Cardiac muscle cell (in vitro differentiated cells and primary cell): ENCODE data around the gene ZNF611. TPM values are rescaled to one million over a fixed set of nuclear protein-coding genes. Genes with fewer than 3 reads are reported as not detected.

Source experiments
- DNase-seq, 2 donors: peaks; one replicate each; pipeline versions ENCODE4 v3.0.0 to v3.0.0-alpha.2; 2010 to 2017; ENCODE audit warnings: low read depth in 1 of 2, low spot score in 1 of 2
- H3K27ac ChIP-seq: fragments of 200-600 bp; sonication (generic); 2 replicates; pipeline ENCODE4 v1.5.1; 2016
- H3K27me3 ChIP-seq: fragments of 200-600 bp; sonication (generic); 2 replicates; pipeline ENCODE4 v1.6.0; 2016; ENCODE audit warnings: control low read depth
- H3K36me3 ChIP-seq: fragments of 200-600 bp; sonication (generic); 2 replicates; pipeline ENCODE4 v1.5.1; 2016; ENCODE audit warnings: control low read depth
- H3K4me1 ChIP-seq: fragments of 200-600 bp; sonication (generic); 2 replicates; pipeline ENCODE4 v1.8.1; 2017; ENCODE audit warnings: low read depth, mild to moderate bottlenecking, mixed run types
- H3K4me3 ChIP-seq: fragments of 200-600 bp; sonication (generic); 2 replicates; pipeline ENCODE4 v1.5.1; 2016; ENCODE audit warnings: mild to moderate bottlenecking
- H3K9me3 ChIP-seq: fragments of 200-600 bp; sonication (generic); 2 replicates; pipeline ENCODE4 v1.5.1; 2017; ENCODE audit warnings: low read depth, mild to moderate bottlenecking, control low read depth
- polyA plus RNA-seq: library from polyadenylated mRNA; unstranded; fragments of >200 nt; fragmentation: Nextera tagmentation; extraction: Ambion mirVana; gene quantifications from 2 replicates; pipeline ENCODE4 v1.2.1, GENCODE V29; 2016
- total RNA-seq: library from RNA; depleted of rRNA; stranded (reverse); fragments of >200 nt; gene quantifications from 2 replicates; pipeline ENCODE4 v1.2.3, GENCODE V29; 2016
- TF ChIP-seq, protein P1 (sequence below): IDR thresholded peaks from 2 replicates; pipeline ENCODE4 v1.5.1; 2012; ENCODE audit warnings: low read depth, mild to moderate bottlenecking, low read length

Gene ZNF611
- total and polyA plus RNA-seq, 2 experiments from 2014 or later = 12.4 to 15.4 TPM

DNA sequence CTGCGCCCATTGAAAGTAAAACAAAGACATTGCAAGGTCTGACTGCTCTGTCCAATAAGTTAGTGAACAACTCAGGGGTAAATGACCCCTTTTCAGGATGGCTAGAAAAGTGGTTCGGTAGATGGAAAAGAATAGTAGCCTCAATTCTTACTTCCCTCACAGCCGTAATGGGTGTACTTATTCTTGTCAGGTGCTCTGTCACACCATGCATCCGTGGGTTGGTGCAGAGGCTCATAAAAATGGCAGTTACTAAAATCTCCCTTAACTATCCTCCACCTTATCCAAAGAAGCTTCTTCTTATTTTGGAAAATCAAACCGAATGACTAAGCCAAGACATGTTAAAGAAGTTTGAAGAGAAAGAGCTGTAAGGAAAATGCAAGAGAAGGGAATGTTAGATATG lies 65.3 kb downstream of the ZNF611 start:
- TF ChIP-seq, protein P1, sequence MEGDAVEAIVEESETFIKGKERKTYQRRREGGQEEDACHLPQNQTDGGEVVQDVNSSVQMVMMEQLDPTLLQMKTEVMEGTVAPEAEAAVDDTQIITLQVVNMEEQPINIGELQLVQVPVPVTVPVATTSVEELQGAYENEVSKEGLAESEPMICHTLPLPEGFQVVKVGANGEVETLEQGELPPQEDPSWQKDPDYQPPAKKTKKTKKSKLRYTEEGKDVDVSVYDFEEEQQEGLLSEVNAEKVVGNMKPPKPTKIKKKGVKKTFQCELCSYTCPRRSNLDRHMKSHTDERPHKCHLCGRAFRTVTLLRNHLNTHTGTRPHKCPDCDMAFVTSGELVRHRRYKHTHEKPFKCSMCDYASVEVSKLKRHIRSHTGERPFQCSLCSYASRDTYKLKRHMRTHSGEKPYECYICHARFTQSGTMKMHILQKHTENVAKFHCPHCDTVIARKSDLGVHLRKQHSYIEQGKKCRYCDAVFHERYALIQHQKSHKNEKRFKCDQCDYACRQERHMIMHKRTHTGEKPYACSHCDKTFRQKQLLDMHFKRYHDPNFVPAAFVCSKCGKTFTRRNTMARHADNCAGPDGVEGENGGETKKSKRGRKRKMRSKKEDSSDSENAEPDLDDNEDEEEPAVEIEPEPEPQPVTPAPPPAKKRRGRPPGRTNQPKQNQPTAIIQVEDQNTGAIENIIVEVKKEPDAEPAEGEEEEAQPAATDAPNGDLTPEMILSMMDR = no peak
- Histone ChIP-seq H3K4me1 (no peaks in the 10 kb centered on the region), H3K27me3 (no peaks in the 10 kb centered on the region), H3K9me3 (no peaks in the 10 kb centered on the region), H3K4me3 (no peak overlapping the region), H3K36me3 (no peaks in the 10 kb centered on the region), H3K27ac (no peak overlapping the region)
- no peak for DNase-seq

DNA sequence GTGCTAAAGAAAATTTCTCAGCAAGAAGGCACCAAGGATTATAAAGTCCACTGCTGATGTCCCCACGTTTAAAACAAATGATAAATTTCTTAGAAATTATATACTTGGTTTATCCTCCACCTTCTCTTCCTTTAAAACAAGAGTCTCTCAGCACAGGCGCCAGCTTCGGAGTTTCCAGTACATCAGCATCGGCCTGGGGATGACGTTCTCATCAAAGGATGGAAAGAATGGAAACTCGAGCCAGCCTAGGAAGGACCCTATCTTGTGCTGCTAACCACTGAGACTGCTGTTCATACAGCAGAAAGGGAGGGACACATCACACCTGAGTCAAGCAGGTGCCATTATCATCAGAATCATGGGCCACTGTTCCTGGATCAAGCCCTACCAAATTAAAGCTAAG lies 66.9 kb downstream of the ZNF611 start:
- TF ChIP-seq, protein P1 = no peak
- Histone ChIP-seq H3K4me1 (no peaks in the 10 kb centered on the region), H3K4me3 (no peak overlapping the region), H3K27me3 (no peaks in the 10 kb centered on the region), H3K9me3 (no peaks in the 10 kb centered on the region), H3K36me3 (no peaks in the 10 kb centered on the region), H3K27ac (no peak overlapping the region)
- DNase-seq = no peak

DNA sequence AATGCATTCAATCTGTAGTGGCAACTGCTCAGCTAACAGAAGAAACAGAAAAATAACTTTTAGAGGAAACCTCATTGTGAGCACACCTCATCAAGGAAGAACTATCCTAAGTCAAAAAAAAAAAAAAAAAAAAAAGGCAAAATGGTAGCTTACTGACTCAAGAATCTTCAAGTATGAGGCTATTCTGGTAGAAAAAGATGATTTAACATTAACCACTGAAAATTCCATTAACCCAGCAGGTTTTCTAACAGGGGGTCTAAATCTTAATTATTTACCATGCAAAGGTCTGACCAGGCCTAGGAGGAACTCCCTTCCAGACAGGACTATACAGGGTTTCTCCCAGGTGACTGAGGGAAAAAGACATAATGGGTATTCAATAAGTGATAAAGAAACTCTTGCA lies 68.3 kb downstream of the ZNF611 start:
- no peak for DNase-seq
- Histone ChIP-seq H3K27me3 (no peaks in the 10 kb centered on the region), H3K27ac (no peak overlapping the region), H3K4me1 (no peaks in the 10 kb centered on the region), H3K36me3 (no peaks in the 10 kb centered on the region), H3K4me3 (no peak overlapping the region), H3K9me3 (no peaks in the 10 kb centered on the region)
- TF ChIP-seq, protein P1 = no peak

DNA sequence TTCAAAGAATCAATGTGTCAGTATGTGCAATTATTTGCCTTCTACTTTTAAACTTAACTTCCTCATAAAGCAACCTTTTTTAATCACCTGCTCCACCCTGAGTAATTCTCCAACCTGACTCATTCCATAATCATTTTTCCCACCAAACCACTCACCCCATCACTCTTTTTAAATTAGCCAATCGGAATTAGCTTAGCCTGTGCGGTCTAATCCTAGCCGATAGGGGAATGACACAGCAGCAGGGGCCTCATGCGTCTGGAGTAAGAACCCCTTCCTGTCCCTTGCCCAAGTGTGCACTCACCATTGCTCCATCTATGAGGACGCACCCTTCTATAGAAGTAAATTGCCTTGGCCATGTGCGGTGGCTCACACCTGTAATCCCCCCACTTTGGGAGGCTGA lies 69.3 kb downstream of the ZNF611 start:
- no peak overlapping the region for H3K4me3 ChIP-seq
- H3K27ac ChIP-seq = no peak overlapping the region
- no peaks in the 10 kb centered on the region for H3K9me3 ChIP-seq
- no peaks in the 10 kb centered on the region for H3K27me3 ChIP-seq
- H3K4me1 ChIP-seq = no peaks in the 10 kb centered on the region
- no peak for DNase-seq
- no peaks in the 10 kb centered on the region for H3K36me3 ChIP-seq
- TF ChIP-seq, protein P1 = no peak

DNA sequence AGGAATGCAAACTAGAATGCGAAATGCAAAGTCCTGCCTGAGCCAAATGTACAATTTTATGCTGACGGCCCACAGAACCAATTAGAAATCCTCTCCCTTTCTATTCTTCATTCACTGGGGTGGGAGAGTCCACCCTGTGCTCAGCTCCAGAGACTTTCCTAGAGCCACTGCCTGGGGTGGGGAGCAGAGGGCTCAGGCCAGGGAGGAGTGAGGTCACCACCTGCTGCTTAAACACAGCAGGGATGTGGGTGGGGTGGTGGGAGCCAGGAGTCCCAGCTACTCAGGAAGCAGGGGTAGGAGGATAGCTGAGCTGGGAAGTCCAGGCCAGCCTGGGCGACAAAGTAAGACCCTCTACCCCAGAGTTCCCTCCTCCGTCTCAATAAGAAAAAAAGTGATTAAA lies 69.8 kb downstream of the ZNF611 start:
- H3K36me3 ChIP-seq = no peaks in the 10 kb centered on the region
- H3K27me3 ChIP-seq = no peaks in the 10 kb centered on the region
- H3K27ac ChIP-seq = peak overlapping the region; percentile 27
- H3K4me1 ChIP-seq = peaks cover 5% of the 10 kb centered on the region
- no peak for DNase-seq
- no peaks in the 10 kb centered on the region for H3K9me3 ChIP-seq
- TF ChIP-seq, protein P1 = no peak
- no peak overlapping the region for H3K4me3 ChIP-seq

DNA sequence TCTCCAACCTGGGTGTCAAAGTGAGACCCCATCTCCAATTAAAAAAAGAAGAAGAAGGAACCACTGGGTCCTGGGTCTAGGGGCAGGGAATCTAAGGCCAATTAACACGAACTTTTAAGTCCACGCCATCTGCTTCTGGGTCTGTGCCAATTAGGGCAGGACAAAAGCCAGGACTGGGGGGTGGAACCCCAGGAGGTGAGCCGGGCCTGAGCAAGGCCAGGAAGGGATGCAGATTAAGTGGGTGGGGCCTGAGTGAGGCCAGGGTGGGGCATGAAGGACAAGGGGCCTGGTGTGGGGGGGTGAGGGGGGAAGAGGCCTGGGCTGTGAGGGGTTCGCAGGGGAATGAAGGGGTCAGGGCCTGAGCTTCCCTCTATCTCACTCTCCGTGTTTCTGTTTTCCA lies 70.4 kb downstream of the ZNF611 start:
- Histone ChIP-seq H3K36me3 (no peaks in the 10 kb centered on the region), H3K4me3 (no peak overlapping the region), H3K4me1 (peaks cover 5% of the 10 kb centered on the region), H3K9me3 (no peaks in the 10 kb centered on the region), H3K27ac (peak overlapping the region; percentile 27), H3K27me3 (no peaks in the 10 kb centered on the region)
- DNase-seq = no peak
- TF ChIP-seq, protein P1 = no peak
